ENCODE measurements around the gene PSMA8. TPM values are rescaled to one million over a fixed set of nuclear protein-coding genes. Genes with fewer than 3 reads are reported as not detected.
"Not testable (repeated sequence)": the region's sequence is repeated elsewhere in the genome, so short reads cannot be mapped to it uniquely, and the experiment has no call there.

The PSMA8 gene
- total and polyA plus RNA-seq, 11 donors = 0.16 TPM; not detected in 10

- WGBS, 4 donors = 91 to 96% (median 92%) methylated on average over 1 of the region's 1 CpG
- H3K27ac ChIP-seq = no peak overlapping the region
- DNase-seq (no peak), ATAC-seq (no peak)
- H3K36me3 ChIP-seq = no peaks in the 10 kb centered on the region
- H3K27me3 ChIP-seq = no peaks in the 10 kb centered on the region
- intact Hi-C loops (cut with DNase I) = loop anchor here in 1 of 10 donors (10.0 kb wide), 1 partner anchor 49 kb away; no protein-coding TSS in a partner anchor
- TF ChIP-seq POLR2A (IDR thresholded peaks at IDR 0.05) = no peak
- no peak for TF ChIP-seq CTCF (IDR thresholded peaks at IDR 0.05)
- H3K9me3 ChIP-seq = no peaks in the 10 kb centered on the region
- H3K4me1 ChIP-seq = no peaks in the 10 kb centered on the region
- H3K4me3 ChIP-seq = no peak overlapping the region
Measured at GRCh38 chr18:26135548-26135947, 1.9 kb downstream of the PSMA8 start.

- H3K4me3 ChIP-seq = no peak overlapping the region
- H3K27ac ChIP-seq = no peak overlapping the region
- H3K27me3 ChIP-seq = no peaks in the 10 kb centered on the region
- H3K4me1 ChIP-seq = no peaks in the 10 kb centered on the region
- no peaks in the 10 kb centered on the region for H3K36me3 ChIP-seq
- TF ChIP-seq CTCF (IDR thresholded peaks at IDR 0.05) (no peak), POLR2A (IDR thresholded peaks at IDR 0.05) (no peak)
- ATAC-seq (no peak), DNase-seq (no peak)
- no peaks in the 10 kb centered on the region for H3K9me3 ChIP-seq
- 61 to 70% (median 65%) methylated on average over 3 of the region's 3 CpGs for WGBS, 4 donors
- intact Hi-C loops (cut with DNase I) = loop anchor here in 1 of 10 donors (10.0 kb wide), 1 partner anchor 233 kb away; no protein-coding TSS in a partner anchor
Measured at GRCh38 chr18:26157326-26157725, 23.7 kb downstream of the PSMA8 start.

GRCh38 chr18:26159353-26159752 is 25.7 kb downstream of the PSMA8 start:
- no peaks in the 10 kb centered on the region for H3K36me3 ChIP-seq
- H3K4me1 ChIP-seq = no peaks in the 10 kb centered on the region
- no peak overlapping the region for H3K4me3 ChIP-seq
- no peak overlapping the region for H3K27ac ChIP-seq
- 47 to 63% (median 54%) methylated on average over 3 of the region's 3 CpGs for WGBS, 4 donors
- intact Hi-C loops (cut with DNase I) = loop anchor here in 1 of 10 donors (10.0 kb wide), 1 partner anchor 235 kb away; no protein-coding TSS in a partner anchor
- H3K9me3 ChIP-seq = no peaks in the 10 kb centered on the region
- TF ChIP-seq POLR2A (IDR thresholded peaks at IDR 0.05) (no peak), CTCF (IDR thresholded peaks at IDR 0.05) (peak in 4 of 12 donors; percentile 22 to 29 (median 24))
- ATAC-seq (no peak), DNase-seq (no peak)
- no peaks in the 10 kb centered on the region for H3K27me3 ChIP-seq

- TF ChIP-seq POLR2A (IDR thresholded peaks at IDR 0.05) = no peak
- TF ChIP-seq CTCF (IDR thresholded peaks at IDR 0.05) = no peak
- no peaks in the 10 kb centered on the region for H3K4me1 ChIP-seq
- DNase-seq (no peak), ATAC-seq (no peak)
- intact Hi-C loops (cut with DNase I) = no loop called here
- no peak overlapping the region for H3K27ac ChIP-seq
- H3K36me3 ChIP-seq = no peaks in the 10 kb centered on the region
- no peaks in the 10 kb centered on the region for H3K9me3 ChIP-seq
- no peaks in the 10 kb centered on the region for H3K27me3 ChIP-seq
- no peak overlapping the region for H3K4me3 ChIP-seq
- WGBS, 4 donors = 86 to 88% (median 88%) methylated on average over 2 of the region's 2 CpGs
Measured at GRCh38 chr18:26164571-26164970, 30.9 kb downstream of the PSMA8 start.

GRCh38 chr18:26167592-26167991 is 33.9 kb downstream of the PSMA8 start:
- H3K36me3 ChIP-seq; H3K4me1 ChIP-seq; ATAC-seq; intact Hi-C loops (cut with DNase I); DNase-seq; H3K27me3 ChIP-seq; H3K4me3 ChIP-seq; H3K9me3 ChIP-seq; H3K27ac ChIP-seq: not testable (repeated sequence)
- WGBS, 4 donors = 90 to 98% (median 95%) methylated on average over 1 of the region's 1 CpG
